Measurements from ENCODE around the gene POLK.

- TF ChIP-seq ZNF274 (IDR thresholded peaks at IDR 0.05; ENCODE audit: low read depth, low read length) (no peak), YY1 (IDR thresholded peaks at IDR 0.05; ENCODE audit: insufficient read depth, insufficient read length) (no peak), SUZ12 (IDR thresholded peaks at IDR 0.05; ENCODE audit: extremely low read depth, insufficient read depth, insufficient read length) (no peak)
These were observed 56.0 kb downstream of the POLK start for GRCh38 chr5:75567710-75568109.

Data from NT2/D1 (cell line).